Neural crest cell (in vitro differentiated cells): ENCODE results near the gene VPS13D. TPM values are rescaled to one million over a fixed set of nuclear protein-coding genes. Genes with fewer than 3 reads are reported as not detected.
A peak's percentile ranks its signal among the peaks of the same experiment; 100 is the strongest.

Experiments used
- DNase-seq: peaks from one replicate; pipeline ENCODE4 v3.0.0; 2021; ENCODE audit warnings: low read depth, mixed read lengths, low spot score
- H3K27ac Mint-ChIP-seq: one replicate; pipeline ENCODE4 v1.8.0; 2021; ENCODE audit warnings: mild to moderate bottlenecking, mixed read lengths; ENCODE audit not compliant: unreplicated experiment
- H3K27me3 Mint-ChIP-seq: 2 replicates; pipeline ENCODE4 v1.8.0; 2021; ENCODE audit warnings: low read depth, mild to moderate bottlenecking, mixed read lengths
- H3K36me3 Mint-ChIP-seq: 2 replicates; pipeline ENCODE4 v1.8.0; 2021; ENCODE audit warnings: low read depth, mild to moderate bottlenecking, mixed read lengths
- H3K4me1 Mint-ChIP-seq: 2 replicates; pipeline ENCODE4 v1.8.0; 2021; ENCODE audit warnings: mixed read lengths
- H3K4me3 Mint-ChIP-seq: one replicate; pipeline ENCODE4 v1.8.0; 2021; ENCODE audit warnings: mild to moderate bottlenecking, mixed read lengths
- H3K9me3 Mint-ChIP-seq: 2 replicates; pipeline ENCODE4 v1.8.0; 2021; ENCODE audit warnings: mixed read lengths
- CTCF ChIP-seq: fragments of 200-600 bp; sonication (generic); conservative IDR thresholded peaks from 2 replicates; pipeline ENCODE4 v1.5.0; 2021; ENCODE audit warnings: antibody characterized with exemption, mild to moderate bottlenecking
- total RNA-seq: library from RNA; stranded (reverse); gene quantifications from 2 replicates; pipeline ENCODE4 v1.2.1, GENCODE V29; 2021

Gene VPS13D
- total RNA-seq, 1 donor from 2014 or later = 24.5 TPM

GRCh38 chr1:12542616-12543592 is 313.1 kb downstream of the VPS13D start:
- no peaks in the 10 kb centered on the region for H3K27me3 Mint-ChIP-seq
- no peak for TF ChIP-seq CTCF
- H3K27ac Mint-ChIP-seq = no peak overlapping the region
- H3K36me3 Mint-ChIP-seq = no peaks in the 10 kb centered on the region
- H3K4me1 Mint-ChIP-seq = peaks cover 21% of the 10 kb centered on the region
- H3K4me3 Mint-ChIP-seq = no peak overlapping the region
- no peaks in the 10 kb centered on the region for H3K9me3 Mint-ChIP-seq
- no peak for DNase-seq

- Mint-ChIP-seq H3K27me3 (no peaks in the 10 kb centered on the region), H3K27ac (no peak overlapping the region), H3K9me3 (no peaks in the 10 kb centered on the region), H3K36me3 (no peaks in the 10 kb centered on the region), H3K4me1 (peaks cover 16% of the 10 kb centered on the region), H3K4me3 (no peak overlapping the region)
- TF ChIP-seq CTCF = no peak
- DNase-seq = no peak
Observed at GRCh38 chr1:12543740-12544154, 313.9 kb downstream of the VPS13D start.

GRCh38 chr1:12544357-12544756 is 314.5 kb downstream of the VPS13D start:
- H3K27ac Mint-ChIP-seq = no peak overlapping the region
- peaks cover 16% of the 10 kb centered on the region for H3K4me1 Mint-ChIP-seq
- no peaks in the 10 kb centered on the region for H3K9me3 Mint-ChIP-seq
- no peaks in the 10 kb centered on the region for H3K27me3 Mint-ChIP-seq
- no peak for TF ChIP-seq CTCF
- H3K4me3 Mint-ChIP-seq = no peak overlapping the region
- H3K36me3 Mint-ChIP-seq = no peaks in the 10 kb centered on the region
- DNase-seq = no peak

GRCh38 chr1:12544992-12545391 is 315.2 kb downstream of the VPS13D start:
- H3K4me1 Mint-ChIP-seq = peaks cover 22% of the 10 kb centered on the region
- H3K4me3 Mint-ChIP-seq = no peak overlapping the region
- no peak for DNase-seq
- no peaks in the 10 kb centered on the region for H3K36me3 Mint-ChIP-seq
- H3K9me3 Mint-ChIP-seq = no peaks in the 10 kb centered on the region
- TF ChIP-seq CTCF = no peak
- H3K27me3 Mint-ChIP-seq = no peaks in the 10 kb centered on the region
- H3K27ac Mint-ChIP-seq = no peak overlapping the region

GRCh38 chr1:12546771-12547585 is 317.1 kb downstream of the VPS13D start:
- TF ChIP-seq CTCF = no peak
- no peaks in the 10 kb centered on the region for H3K27me3 Mint-ChIP-seq
- H3K27ac Mint-ChIP-seq = peak overlapping the region; percentile 59
- H3K4me3 Mint-ChIP-seq = no peak overlapping the region
- no peaks in the 10 kb centered on the region for H3K36me3 Mint-ChIP-seq
- DNase-seq = no peak
- H3K4me1 Mint-ChIP-seq = peaks cover 23% of the 10 kb centered on the region
- no peaks in the 10 kb centered on the region for H3K9me3 Mint-ChIP-seq
